HS-5 (cell line): ENCODE results near the gene CDKL5.
"Not testable (repeated sequence)": the region's sequence is repeated elsewhere in the genome, so short reads cannot be mapped to it uniquely, and the experiment has no call there.

ENCODE experiments used
- DNase-seq: peaks from one replicate; pipeline ENCODE4 v3.0.0-alpha.2; 2012; ENCODE audit warnings: low read depth

Gene CDKL5

GRCh38 chrX:18425199-18426003 is at the start of gene CDKL5:
Gene CDKL5 (plus strand): TSS chrX:18425608. CDS start chrX:18507097, 81,489 bp downstream.
- DNase-seq, result peak; percentile 87

GRCh38 chrX:18377796-18378195 is 47.6 kb upstream of the CDKL5 start:
- no peak for DNase-seq

GRCh38 chrX:18389966-18390365 is 35.4 kb upstream of the CDKL5 start:
- no peak for DNase-seq

GRCh38 chrX:18390941-18391538 is 34.4 kb upstream of the CDKL5 start:
- peak; percentile 25 for DNase-seq

- DNase-seq, result no peak
These were observed 30.9 kb upstream of the CDKL5 start for GRCh38 chrX:18394477-18394876.

- DNase-seq, result no peak
These were observed 23.6 kb upstream of the CDKL5 start for GRCh38 chrX:18401848-18402213.

- peak; percentile 61 for DNase-seq
These were observed 18.7 kb upstream of the CDKL5 start for GRCh38 chrX:18406531-18407266.

- DNase-seq, result no peak
These were observed 15.4 kb upstream of the CDKL5 start for GRCh38 chrX:18410038-18410437.

- no peak for DNase-seq
These were observed 10.0 kb upstream of the CDKL5 start for GRCh38 chrX:18415386-18415785.

GRCh38 chrX:18422325-18422724 is 3.1 kb upstream of the CDKL5 start:
- DNase-seq, result peak; percentile 77

- DNase-seq, result no peak
These were observed 2.5 kb upstream of the CDKL5 start for GRCh38 chrX:18422886-18423285.

- DNase-seq, result no peak
These were observed 768 bp upstream of the CDKL5 start for GRCh38 chrX:18424482-18425198.

GRCh38 chrX:18426004-18426320 is 554 bp downstream of the CDKL5 start:
- DNase-seq, result no peak

GRCh38 chrX:18428006-18428405 is 2.6 kb downstream of the CDKL5 start:
- DNase-seq, result no peak

- not testable (repeated sequence) for DNase-seq
These were observed 7.9 kb downstream of the CDKL5 start for GRCh38 chrX:18433288-18433687.

- no peak for DNase-seq
These were observed 9.5 kb downstream of the CDKL5 start for GRCh38 chrX:18434896-18435295.

GRCh38 chrX:18436017-18436416 is 10.6 kb downstream of the CDKL5 start:
- no peak for DNase-seq

GRCh38 chrX:18440835-18441234 is 15.4 kb downstream of the CDKL5 start:
- DNase-seq, result no peak

- DNase-seq, result no peak
These were observed 16.5 kb downstream of the CDKL5 start for GRCh38 chrX:18441780-18442367.

- DNase-seq, result no peak
These were observed 23.0 kb downstream of the CDKL5 start for GRCh38 chrX:18448416-18448815.

- no peak for DNase-seq
These were observed 23.8 kb downstream of the CDKL5 start for GRCh38 chrX:18449236-18449635.

GRCh38 chrX:18455384-18455783 is 30.0 kb downstream of the CDKL5 start:
- no peak for DNase-seq
